GM21576 (cell line): ENCODE results near the gene ATRN.

Experiments
- ATAC-seq: cut with Tn5 transposase; IDR thresholded peaks from one replicate; pipeline ENCODE4 v1.9.1; 2021; ENCODE audit warnings: mild to moderate bottlenecking, moderate library complexity; ENCODE audit not compliant: unreplicated experiment

The ATRN gene

DNA sequence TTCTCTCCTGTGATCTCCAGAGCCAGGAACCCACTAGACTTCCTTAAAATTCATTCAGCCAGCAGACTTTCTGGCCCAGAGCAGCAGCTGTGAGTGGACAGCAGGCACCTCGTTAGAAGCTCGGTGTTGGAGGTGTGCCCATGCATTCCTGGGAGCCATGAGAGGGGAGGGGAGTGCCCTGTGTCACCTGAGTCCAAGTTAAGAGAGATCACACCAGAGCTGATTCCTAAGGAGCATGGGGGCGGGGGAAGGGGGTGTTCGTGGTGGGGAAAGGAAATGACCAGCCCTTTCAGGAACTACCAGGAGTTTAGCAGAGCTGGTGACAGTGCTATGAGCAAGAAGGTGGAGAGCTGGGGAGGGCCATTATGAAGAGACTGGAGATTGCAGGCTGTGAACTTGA is 145.4 kb downstream of the ATRN start:
- ATAC-seq, result no peak

DNA sequence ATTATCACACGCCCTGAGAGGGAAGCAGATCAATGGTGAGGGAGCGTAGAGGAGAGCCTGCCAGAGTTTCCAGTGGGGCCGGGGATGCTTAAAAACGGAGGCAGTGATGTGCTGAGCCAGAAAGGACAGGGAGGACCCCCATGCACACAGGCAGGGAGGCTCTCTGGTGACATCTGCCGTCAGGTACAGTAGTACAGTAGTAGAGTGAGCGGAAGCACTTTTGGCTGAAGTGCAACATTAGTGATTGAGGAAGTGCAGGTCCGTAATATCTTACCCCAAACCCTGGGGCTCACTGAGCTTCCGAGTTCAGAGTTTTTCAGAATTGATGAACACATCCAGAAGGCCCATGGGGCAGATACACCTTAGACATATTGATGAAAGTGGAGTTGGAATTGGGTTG is 150.3 kb downstream of the ATRN start:
- ATAC-seq, result no peak

DNA sequence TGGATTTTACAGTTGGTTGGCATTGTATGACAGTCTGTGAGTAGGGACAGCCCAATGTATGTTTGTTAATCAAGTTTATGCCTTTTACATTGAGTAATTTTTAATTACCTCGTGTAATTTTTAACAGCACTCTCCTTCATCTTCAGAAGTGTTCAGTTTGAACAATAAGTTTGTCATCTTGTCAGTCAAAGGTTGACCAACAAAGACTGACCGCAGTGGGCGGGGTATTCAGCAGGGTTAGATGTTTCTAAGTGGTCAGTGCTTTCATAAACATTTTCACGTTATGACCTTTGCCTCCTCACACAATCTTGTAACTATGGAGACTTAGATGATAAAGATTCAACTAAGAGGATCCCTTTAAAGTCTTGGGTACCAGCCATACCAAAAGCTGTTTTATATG is 151.6 kb downstream of the ATRN start:
- ATAC-seq, result no peak

DNA sequence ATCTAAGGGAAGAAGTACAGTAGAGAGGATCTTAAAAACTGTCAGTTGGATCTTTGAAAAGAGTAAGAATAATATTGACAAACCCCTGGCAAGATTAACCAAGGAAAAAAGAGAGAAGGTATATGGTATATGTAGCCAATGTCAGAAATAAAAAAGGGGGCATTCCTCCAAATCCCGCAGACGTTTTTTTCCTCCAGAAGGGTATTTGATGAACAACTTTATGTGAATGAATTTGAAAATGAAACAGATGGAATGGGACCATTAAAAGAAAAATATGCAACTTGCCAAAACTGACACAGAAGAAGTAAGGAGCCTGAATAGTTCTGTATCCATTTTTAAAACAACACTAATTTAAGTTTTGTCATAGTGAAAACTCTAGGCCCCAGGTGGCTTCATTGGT is 156.7 kb downstream of the ATRN start:
- no peak for ATAC-seq

DNA sequence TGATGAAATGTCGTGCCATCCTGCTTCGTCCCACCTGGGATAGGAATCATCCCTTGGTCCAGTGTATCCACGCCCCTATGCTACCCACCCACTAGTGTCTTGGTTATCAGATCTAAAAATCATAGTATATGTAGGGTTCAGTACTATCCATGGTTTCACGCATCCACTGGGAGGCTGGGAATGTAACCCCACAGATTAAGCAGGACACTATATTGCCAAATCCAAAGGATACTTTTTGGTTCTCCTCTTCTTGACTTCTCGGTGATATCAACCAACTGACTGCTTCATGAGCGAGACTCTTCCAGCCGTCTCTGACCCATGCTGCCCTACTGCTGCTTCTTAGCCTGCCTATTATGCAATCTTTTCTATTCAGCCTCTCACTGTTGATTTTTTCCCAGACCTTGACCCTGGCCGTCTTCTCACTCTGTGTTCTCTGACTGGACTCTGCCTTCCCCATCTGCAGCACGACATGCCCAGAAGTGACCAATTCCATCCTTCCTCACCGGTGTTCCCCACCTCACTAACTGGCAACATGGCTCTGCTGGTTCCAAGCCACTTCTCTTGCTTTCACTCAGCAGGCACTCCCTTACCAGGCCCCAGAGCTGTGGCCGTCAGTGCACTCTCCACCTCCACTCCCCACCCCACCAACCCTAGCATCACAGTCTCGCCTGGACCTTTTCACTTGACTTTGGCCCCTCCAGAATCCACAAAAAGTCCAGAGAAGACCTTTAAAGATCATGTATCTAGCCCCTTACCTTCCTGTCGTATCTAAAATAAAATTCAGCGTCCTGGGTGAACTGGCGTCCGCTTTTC is 157.9 kb downstream of the ATRN start:
- ATAC-seq, result no peak

- no peak for ATAC-seq
Observed at GRCh38 chr20:3629893-3630292, 159.1 kb downstream of the ATRN start.

GRCh38 chr20:3630429-3630828 is 159.6 kb downstream of the ATRN start:
- no peak for ATAC-seq

GRCh38 chr20:3631534-3631933 is 160.7 kb downstream of the ATRN start:
- no peak for ATAC-seq

DNA sequence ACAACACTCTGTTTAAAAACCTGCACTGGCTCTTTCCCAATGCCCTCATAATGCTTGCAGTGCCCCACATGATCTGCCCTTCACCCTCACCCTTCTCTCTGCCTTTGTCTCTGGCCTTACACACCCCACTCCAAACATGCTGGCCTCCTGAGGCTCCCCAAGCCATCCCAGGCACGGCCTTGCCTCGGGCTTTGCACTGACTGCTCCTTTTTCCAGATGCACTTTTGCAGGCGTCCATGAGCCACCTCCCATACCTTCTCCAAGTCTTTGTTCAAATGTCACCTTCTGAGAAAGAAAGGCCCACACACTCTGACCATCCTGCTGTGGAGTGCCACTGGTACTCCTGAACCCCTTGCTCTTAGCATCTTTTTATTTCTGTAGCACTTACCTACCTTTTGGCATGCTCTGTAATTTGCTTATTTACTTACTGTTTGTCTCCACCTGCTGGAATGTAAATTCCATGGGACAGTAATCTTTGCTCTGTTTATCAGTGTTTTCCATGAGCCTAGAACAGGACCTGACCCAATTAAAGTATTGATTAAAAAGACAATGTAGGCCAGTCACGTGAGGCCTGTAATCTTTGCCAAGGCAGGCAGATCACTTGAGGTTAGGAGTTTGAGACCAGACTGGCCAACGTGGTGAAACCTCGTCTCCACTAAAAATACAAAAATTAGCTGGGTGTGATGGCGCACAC is 161.6 kb downstream of the ATRN start:
- ATAC-seq, result no peak

DNA sequence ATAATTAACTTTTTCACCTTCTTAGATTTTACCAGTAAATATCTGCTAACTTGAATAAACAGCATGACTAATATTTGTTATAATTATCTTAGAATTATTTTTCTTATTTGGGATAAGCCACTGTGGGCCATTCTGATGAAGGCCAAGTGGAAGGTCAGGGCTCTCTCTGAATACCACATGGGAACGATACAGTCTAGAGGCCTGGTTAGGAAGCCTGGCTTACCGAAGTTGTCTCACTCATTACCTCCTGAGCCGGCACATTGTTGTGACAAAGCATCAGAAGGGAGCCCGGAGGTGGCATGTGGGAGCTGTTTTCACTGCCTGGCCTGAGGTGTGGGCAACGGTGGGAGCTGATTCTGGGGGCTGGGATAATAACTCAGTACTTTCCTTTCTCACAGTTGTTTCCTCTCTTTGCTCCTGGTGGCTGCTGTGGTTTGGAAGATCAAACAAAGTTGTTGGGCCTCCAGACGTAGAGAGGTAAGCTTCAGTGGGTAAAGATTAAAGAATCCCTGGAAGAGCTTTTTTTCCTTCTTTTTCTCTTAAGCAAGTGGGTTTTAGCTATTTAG is 163.2 kb downstream of the ATRN start:
- no peak for ATAC-seq

GRCh38 chr20:3635346-3635745 is 164.5 kb downstream of the ATRN start:
- ATAC-seq, result no peak

DNA sequence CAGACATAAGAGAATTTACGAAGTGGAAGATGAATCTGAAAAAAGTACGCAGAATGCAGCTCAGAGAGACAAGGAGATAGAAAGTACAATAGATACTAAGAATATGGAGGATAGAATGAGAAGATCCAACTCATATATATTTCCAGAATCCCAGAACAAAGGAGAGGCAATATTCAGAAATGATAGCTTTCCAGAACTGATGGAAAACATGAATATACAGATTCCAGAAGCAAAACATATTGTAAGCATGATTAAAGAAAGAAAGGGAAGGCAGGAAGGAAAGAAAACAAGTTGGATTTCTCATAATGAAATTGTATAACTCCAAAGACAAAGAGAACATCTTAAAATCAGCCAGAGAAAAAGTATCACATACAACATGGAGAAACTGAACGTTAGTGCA is 169.4 kb downstream of the ATRN start:
- no peak for ATAC-seq

DNA sequence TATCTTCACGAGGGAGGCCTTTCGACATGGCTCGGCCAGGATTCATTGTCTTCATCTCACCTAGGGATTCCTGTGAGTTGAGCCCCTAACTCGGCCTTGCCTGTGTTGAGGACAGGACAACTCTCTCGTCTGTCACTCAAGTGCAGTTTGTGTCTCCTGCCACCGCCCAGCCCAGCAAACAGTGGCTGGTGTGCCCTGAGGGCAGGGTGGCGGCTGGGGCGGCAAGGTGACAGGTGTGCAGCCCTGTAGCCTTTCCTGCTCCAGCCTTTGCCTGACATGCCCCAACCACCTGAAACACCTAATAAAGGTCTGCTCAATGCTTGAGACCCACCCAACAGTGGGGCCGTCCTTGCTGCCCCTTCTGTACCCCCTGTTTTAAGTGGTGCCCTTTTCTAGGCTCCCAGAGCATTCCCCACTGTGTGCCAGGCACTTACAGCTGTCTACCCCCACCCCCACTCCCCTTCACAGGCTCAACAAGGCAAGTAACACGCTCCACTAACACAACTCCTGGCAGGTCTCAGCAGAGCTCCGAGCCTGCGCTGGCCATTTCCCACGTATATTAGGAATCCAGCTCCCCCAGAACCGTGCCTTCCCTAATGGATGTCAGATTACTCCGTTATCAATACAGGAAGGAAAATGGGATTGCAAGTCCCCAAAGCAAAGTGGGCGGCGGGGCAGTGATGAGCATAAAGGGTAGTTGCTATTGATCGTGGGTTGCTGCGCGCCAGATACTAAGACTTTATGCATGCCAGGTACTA is 174.7 kb downstream of the ATRN start:
- ATAC-seq, result no peak

DNA sequence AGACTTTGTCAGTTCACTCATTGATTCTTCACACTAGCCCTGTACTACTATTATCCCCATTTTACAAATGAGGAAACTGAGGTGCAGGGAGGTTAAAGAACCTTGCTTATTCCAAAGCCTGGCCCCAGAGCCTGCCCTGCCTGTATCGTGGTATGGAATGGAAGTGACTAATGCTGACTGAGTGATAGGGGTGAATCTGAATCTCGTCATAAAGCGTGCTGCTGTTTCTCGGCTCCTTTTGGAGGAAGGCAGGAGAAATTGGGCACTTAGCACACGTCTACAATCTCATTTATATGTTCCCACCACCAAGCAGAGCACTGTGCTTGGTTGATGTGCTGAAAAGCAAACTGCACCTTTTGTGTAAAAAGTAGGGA is 175.2 kb downstream of the ATRN start:
- ATAC-seq, result no peak

DNA sequence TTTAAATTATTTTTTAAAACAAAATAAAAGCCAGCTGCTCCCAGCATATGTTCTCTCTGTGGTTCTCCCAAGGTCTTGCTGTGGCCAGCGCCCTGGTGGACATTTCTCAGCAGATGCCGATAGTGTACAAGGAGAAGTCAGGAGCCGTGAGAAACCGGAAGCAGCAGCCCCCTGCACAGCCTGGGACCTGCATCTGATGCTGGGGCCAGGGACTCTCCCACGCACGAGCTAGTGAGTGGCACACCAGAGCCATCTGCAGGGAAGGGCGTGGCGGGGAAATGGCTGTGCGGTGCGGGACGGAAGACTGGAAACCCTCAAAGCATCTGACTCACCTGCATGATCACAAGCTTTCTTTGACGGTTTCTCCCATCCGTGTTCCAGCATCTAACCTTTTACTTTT is 175.8 kb downstream of the ATRN start:
- ATAC-seq, result no peak

- no peak for ATAC-seq
Observed at GRCh38 chr20:3647473-3647872, 176.7 kb downstream of the ATRN start.

DNA sequence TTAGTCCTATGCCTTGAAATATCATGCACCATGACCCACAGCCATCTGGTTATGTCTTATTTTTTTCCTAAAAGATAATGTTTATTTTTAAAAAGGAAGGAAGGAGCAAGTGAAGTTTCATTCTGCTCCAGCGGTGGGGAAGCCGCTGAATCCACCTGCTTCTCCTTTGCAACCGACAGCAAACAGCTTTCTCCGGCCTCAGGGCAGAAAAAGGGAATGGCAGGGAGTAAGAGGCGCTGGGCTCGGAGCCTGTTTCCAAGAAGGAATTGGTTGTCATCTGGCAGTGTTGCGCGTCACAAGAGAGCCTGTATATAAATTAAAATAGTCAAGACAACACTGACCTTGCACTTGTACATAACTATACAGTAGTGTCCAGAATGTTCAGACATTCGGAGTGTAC is 178.1 kb downstream of the ATRN start:
- ATAC-seq, result no peak

DNA sequence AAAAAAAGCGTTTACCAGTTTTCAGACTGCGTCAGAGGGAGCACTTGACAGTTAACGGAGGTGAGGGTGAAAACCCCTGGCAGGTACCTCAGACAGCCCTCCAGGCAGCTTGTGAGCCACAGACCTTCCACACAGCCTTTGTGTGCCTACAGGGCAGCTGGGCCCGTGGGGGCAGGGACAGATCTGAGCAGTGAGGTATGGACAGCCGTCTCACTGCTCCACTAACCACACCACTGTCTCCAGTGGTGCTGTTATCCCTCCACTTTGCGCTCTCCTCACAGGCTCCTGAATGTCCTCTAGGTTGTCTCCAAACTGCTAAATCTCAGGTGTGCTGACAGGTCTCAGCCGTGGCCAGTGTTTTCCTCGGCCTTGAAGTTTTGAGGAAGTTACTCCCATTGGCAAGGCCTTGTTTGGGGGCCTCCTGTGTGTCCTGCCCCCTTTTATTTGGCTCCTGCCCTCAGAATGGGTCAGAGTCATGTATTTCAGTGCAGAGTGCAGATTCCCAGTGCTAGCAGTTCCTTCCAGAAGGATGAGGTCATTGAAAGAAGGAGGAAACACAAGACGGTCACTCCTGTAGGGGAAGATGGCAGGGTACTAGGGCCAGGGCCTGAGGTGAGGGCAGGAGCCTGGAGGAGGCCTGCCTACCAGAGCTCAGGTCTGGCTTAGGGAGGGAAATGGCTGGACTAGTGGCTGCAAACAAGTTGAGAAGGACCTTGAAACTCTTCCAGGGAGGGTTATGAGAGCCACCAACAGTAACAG is 180.6 kb downstream of the ATRN start:
- ATAC-seq, result no peak

DNA sequence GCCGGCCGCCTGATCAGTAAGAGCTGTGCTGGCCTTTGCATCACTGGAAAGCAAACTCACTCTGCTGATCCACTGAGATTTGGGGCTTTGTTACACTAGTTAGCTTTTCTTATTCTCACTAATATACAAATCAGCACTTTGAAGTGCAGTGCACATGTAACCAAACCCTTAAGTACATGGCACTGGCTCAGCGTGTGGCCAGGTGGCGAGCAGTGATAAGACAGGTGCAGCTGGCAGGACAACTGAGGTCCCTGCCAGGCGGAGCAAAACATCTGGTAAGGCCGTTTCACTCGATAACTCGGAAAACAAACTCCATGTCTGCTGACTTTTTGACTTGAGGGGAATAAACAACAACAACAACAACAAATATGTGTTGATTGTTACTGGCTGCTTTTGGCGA is 181.4 kb downstream of the ATRN start:
- ATAC-seq, result no peak

GRCh38 chr20:3652676-3653596 is 182.1 kb downstream of the ATRN start:
- no peak for ATAC-seq
